ENCODE results near the gene AKR1B15.

The AKR1B15 gene

GRCh38 chr7:134619627-134620331 is 70.9 kb downstream of the AKR1B15 start:
- DNase-seq: no peak

- DNase-seq: no peak
Observed at GRCh38 chr7:134622303-134622995, 73.5 kb downstream of the AKR1B15 start.

GRCh38 chr7:134623193-134623592 is 74.3 kb downstream of the AKR1B15 start:
- DNase-seq: no peak

- no peak for DNase-seq
Observed at GRCh38 chr7:134625550-134625949, 76.6 kb downstream of the AKR1B15 start.

- DNase-seq: no peak
Observed at GRCh38 chr7:134627109-134627774, 78.3 kb downstream of the AKR1B15 start.

- DNase-seq: no peak
Observed at GRCh38 chr7:134627775-134628153, 78.9 kb downstream of the AKR1B15 start.

GRCh38 chr7:134629445-134629844 is 80.5 kb downstream of the AKR1B15 start:
- DNase-seq: no peak

All from NCI-H1436 (cell line).